HCT116 (cell line): ENCODE results near the gene VTI1B. TPM values are rescaled to one million over a fixed set of nuclear protein-coding genes. Genes with fewer than 3 reads are reported as not detected.
A peak's percentile ranks its signal among the peaks of the same experiment; 100 is the strongest.

Source experiments
- ATAC-seq: fragments of 200-7000 bp; cut with Tn5 transposase; 2 replicates; pipeline ENCODE4 v1.9.1; 2020; ENCODE audit warnings: mild to moderate bottlenecking, moderate library complexity
- BruUV-seq: library from RNA; stranded (reverse); fragments of 400-500 nt; replicated peaks from 2 replicates; lab custom pipeline; 2021; lab: Mats Ljungman, UMichigan
- CTCF ChIA-PET: fragments of 300-600 bp; sonication (Branson Sonifier 250); formaldehyde crosslinking; loops from one replicate; lab custom pipeline; 2021; ENCODE audit warnings: antibody characterized with exemption; lab: Charles Lee
- POLR2A ChIA-PET: fragments of 300-600, 350-600 bp; sonication (Branson Sonifier 250); formaldehyde crosslinking; loops from one replicate; lab custom pipeline; 2021; ENCODE audit warnings: antibody characterized with exemption; lab: Charles Lee
- RAD21 ChIA-PET, 2 experiments: fragments of 300-600 bp; sonication (Branson Sonifier 250); formaldehyde crosslinking; loops; one replicate each; lab custom pipeline; 2023; ENCODE audit warnings: low total read pairs in 2 of 2; ENCODE audit not compliant: uncharacterized antibody in 2 of 2, unreplicated experiment in 2 of 2, low non-redundant PET in 1 of 2; lab: Charles Lee
- DNase-seq: peaks from one replicate; pipeline ENCODE4 v3.0.0-alpha.2; 2010; ENCODE audit warnings: low read depth, low spot score
- H2AFZ ChIP-seq: fragments of 200-600 bp; shearing (Covaris generic), sonication (generic); 2 replicates; pipeline ENCODE4 v1.6.1; 2017; ENCODE audit warnings: low read depth, mixed run types, mixed read lengths, antibody characterized with exemption, low read length; ENCODE audit not compliant: poor library complexity, severe bottlenecking
- H3K27ac ChIP-seq: 2 replicates; pipeline ENCODE4 v1.5.1; 2012; ENCODE audit warnings: low read depth, low read length
- H3K27me3 ChIP-seq: fragments of 200-600 bp; sonication (generic); 2 replicates; pipeline ENCODE4 v1.6.1; 2016; ENCODE audit warnings: mixed run types, low read length, mixed read lengths; ENCODE audit not compliant: insufficient read depth
- H3K36me3 ChIP-seq, 2 experiments: fragments of 200-500 bp in 1 of 2; fragments of 200-600 bp in 1 of 2; sonication (Bioruptor generic) in 1 of 2; sonication (generic) in 1 of 2; 2 replicates each; pipeline versions ENCODE4 v1.5.1 to v1.6.1; 2014 to 2016; ENCODE audit warnings: low read length in 2 of 2, inconsistent platforms in 1 of 2, mixed read lengths in 1 of 2, mixed run types in 1 of 2; ENCODE audit not compliant: insufficient read depth in 2 of 2, control insufficient read depth in 1 of 2
- H3K4me1 ChIP-seq, 2 experiments: fragments of 200-600 bp in 1 of 2; sonication (generic) in 1 of 2; 2 replicates each; pipeline versions ENCODE4 v1.5.1 to v1.6.1; 2012 to 2017; ENCODE audit warnings: low read length in 2 of 2, inconsistent platforms in 1 of 2, mild to moderate bottlenecking in 1 of 2, mixed read lengths in 1 of 2, mixed run types in 1 of 2, moderate library complexity in 1 of 2; ENCODE audit not compliant: insufficient read depth in 2 of 2, control insufficient read depth in 1 of 2
- H3K4me2 ChIP-seq: fragments of 200-600 bp; sonication (generic); 2 replicates; pipeline ENCODE4 v1.6.1; 2017; ENCODE audit warnings: mixed run types, low read length, mixed read lengths
- H3K4me3 ChIP-seq, 2 experiments: fragments of 200-600 bp in 1 of 2; sonication (generic) in 1 of 2; replicated peaks in 1 of 2; 2 replicates each; pipeline ENCODE4 v1.5.1; 2011 to 2016; ENCODE audit warnings: low read length in 2 of 2, control low read depth in 1 of 2, low read depth in 1 of 2, mild to moderate bottlenecking in 1 of 2, mixed read lengths in 1 of 2, mixed run types in 1 of 2
- H3K79me2 ChIP-seq: fragments of 200-600 bp; sonication (generic); 2 replicates; pipeline ENCODE4 v1.6.1; 2017; ENCODE audit warnings: mild to moderate bottlenecking, mixed run types, low read length, moderate library complexity, mixed read lengths; ENCODE audit not compliant: insufficient read depth
- H3K9ac ChIP-seq: fragments of 200-600 bp; sonication (generic); 2 replicates; pipeline ENCODE4 v1.6.1; 2016; ENCODE audit warnings: low read length, mixed read lengths
- H3K9me2 ChIP-seq: fragments of 200-600 bp; sonication (generic), shearing (Covaris generic); 2 replicates; pipeline ENCODE4 v1.6.1; 2017; ENCODE audit warnings: mixed run types, mild to moderate bottlenecking, moderate library complexity; ENCODE audit not compliant: insufficient read depth
- H3K9me3 ChIP-seq, 2 experiments: fragments of 200-500 bp in 1 of 2; fragments of 200-600 bp in 1 of 2; sonication (Bioruptor generic) in 1 of 2; sonication (generic) in 1 of 2; 2 replicates each; pipeline ENCODE4 v1.6.1; 2014 to 2017; ENCODE audit warnings: low read length in 2 of 2, mixed read lengths in 2 of 2, inconsistent platforms in 1 of 2, low read depth in 1 of 2, mild to moderate bottlenecking in 1 of 2, mixed run types in 1 of 2, moderate library complexity in 1 of 2; ENCODE audit not compliant: control insufficient read depth in 1 of 2, insufficient read depth in 1 of 2
- H4K20me1 ChIP-seq: fragments of 200-600 bp; sonication (generic), shearing (Covaris generic); 2 replicates; pipeline ENCODE4 v1.6.1; 2017; ENCODE audit warnings: mixed run types, mild to moderate bottlenecking, moderate library complexity; ENCODE audit not compliant: insufficient read depth
- ATF3 ChIP-seq: IDR thresholded peaks from 2 replicates; pipeline ENCODE4 v1.6.1; 2012
- CEBPB ChIP-seq: IDR thresholded peaks from 2 replicates; pipeline ENCODE4 v1.6.1; 2012; ENCODE audit warnings: low read depth
- EGR1 ChIP-seq: IDR thresholded peaks from 2 replicates; pipeline ENCODE4 v1.6.1; 2012; ENCODE audit warnings: low read depth
- ELF1 ChIP-seq: IDR thresholded peaks from 2 replicates; pipeline ENCODE4 v1.6.1; 2012; ENCODE audit warnings: low read depth, borderline replicate concordance
- JUND ChIP-seq: IDR thresholded peaks from 2 replicates; pipeline ENCODE4 v1.6.1; 2012
- MAX ChIP-seq: IDR thresholded peaks from 2 replicates; pipeline ENCODE4 v1.6.1; 2012
- POLR2A ChIP-seq: IDR thresholded peaks from 2 replicates; pipeline ENCODE4 v1.7.0; 2011; ENCODE audit warnings: borderline replicate concordance; ENCODE audit not compliant: insufficient read depth, insufficient read length; ENCODE audit errors: extremely low read depth
- POLR2AphosphoS5 ChIP-seq: IDR thresholded peaks from 2 replicates; pipeline ENCODE4 v1.6.1; 2011; ENCODE audit warnings: mild to moderate bottlenecking, low read depth, low read length, moderate library complexity
- SIN3A ChIP-seq: IDR thresholded peaks from 2 replicates; pipeline ENCODE4 v1.6.1; 2012; ENCODE audit warnings: low read depth
- YY1 ChIP-seq: IDR thresholded peaks from 2 replicates; pipeline ENCODE4 v1.6.1; 2011; ENCODE audit warnings: low read length, low read depth, moderate library complexity, mild to moderate bottlenecking; ENCODE audit not compliant: insufficient replicate concordance; ENCODE audit errors: extremely low read depth
- ZNF274 ChIP-seq: fragments of 200-500 bp; sonication (Bioruptor generic); IDR thresholded peaks from 2 replicates; pipeline ENCODE4 v1.6.1; 2014; ENCODE audit warnings: mild to moderate bottlenecking, low read depth, low read length, inconsistent platforms
- intact Hi-C: fragments of 100-400 bp; cut with micrococcal nuclease; formaldehyde crosslinking; loops from 2 replicates; pipeline ENCODE4 v1.10.0; 2022
- total RNA-seq: library from RNA; stranded (reverse); gene quantifications from one replicate; pipeline ENCODE4 v1.2.1, GENCODE V29; 2021; ENCODE audit not compliant: unreplicated experiment
- TF ChIP-seq, protein P1 (sequence below): IDR thresholded peaks from 2 replicates; pipeline ENCODE4 v1.6.1; 2011; ENCODE audit warnings: mild to moderate bottlenecking, low read length, moderate library complexity; ENCODE audit not compliant: insufficient replicate concordance; ENCODE audit errors: extremely low read depth

The VTI1B gene
- total RNA-seq, 1 experiment from 2014 or later = 86.3 TPM

GRCh38 chr14:67620217-67620785 is 54.1 kb downstream of the VTI1B start:
- ATAC-seq (no peak), DNase-seq (no peak)
- ChIA-PET RAD21 (interaction anchor here in 1 of 2 experiments (2.8 kb wide), 1 partner anchor 47 kb away, joined by 11 read pairs; no protein-coding TSS in a partner anchor), CTCF (interaction anchor here (1.1 to 3.4 kb wide), 3 partner anchors 47 to 193 kb away, joined by 5 to 10 read pairs (median 5); no protein-coding TSS in a partner anchor), POLR2A (interaction anchor here (0.9 to 1.2 kb wide), 2 partner anchors 21 to 75 kb away, joined by 3 to 4 read pairs; partner anchors contain the start of genes PIGH and RDH11)
- Histone ChIP-seq H3K4me3 (peak overlapping the region; percentile 52 to 66), H3K36me3 (no peaks in the 10 kb centered on the region), H3K27ac (no peak overlapping the region), H3K4me2 (peak overlapping the region; percentile 97), H3K4me1 (peaks cover 15 to 32% of the 10 kb centered on the region in 2 experiments), H4K20me1 (no peaks in the 10 kb centered on the region), H3K27me3 (no peaks in the 10 kb centered on the region), H3K9me2 (no peaks in the 10 kb centered on the region), H3K79me2 (no peaks in the 10 kb centered on the region), H3K9ac (peak overlapping the region; percentile 56), H2AFZ (no peak overlapping the region), H3K9me3 (no peaks in the 10 kb centered on the region)
- intact Hi-C loops = no loop called here
- TF ChIP-seq CEBPB (no peak), POLR2AphosphoS5 (no peak), ELF1 (no peak), POLR2A (no peak), MAX (no peak)
- TSS peak; percentile 60 for BruUV-seq

DNA sequence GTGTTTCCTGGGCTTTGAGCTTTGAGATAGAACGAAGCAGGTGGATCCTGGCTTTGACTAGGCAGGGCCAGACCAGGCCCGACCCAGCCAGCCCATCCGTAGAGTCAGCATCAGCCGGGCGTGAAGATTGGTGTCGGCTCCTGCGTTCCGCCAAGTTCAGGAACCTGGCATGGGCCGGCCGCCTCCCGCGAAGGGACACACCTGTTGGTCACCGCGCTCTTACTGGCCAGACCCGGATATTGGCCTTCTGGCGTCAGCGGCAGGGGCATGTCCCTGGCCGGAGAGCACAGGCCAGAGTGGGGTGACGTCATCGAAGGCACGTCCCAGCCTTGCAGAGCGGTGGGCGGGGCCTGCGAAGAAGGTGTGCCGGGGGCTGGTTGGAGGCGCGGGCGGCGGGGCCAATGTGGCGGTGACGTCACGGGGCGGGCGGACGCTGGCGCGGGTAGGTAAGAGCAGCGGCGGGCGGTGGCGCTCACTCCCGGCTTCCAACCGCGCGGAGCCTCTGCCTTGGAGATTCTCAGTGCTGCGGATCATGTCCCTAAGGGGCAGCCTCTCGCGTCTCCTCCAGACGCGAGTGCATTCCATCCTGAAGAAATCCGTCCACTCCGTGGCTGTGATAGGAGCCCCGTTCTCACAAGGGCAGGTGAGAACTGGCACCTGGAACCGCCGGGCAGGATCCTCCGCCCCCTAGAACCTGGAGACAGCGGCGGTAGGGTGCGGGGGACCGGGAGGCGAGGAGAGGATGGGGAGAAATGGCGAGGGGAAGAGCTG is 54.8 kb downstream of the VTI1B start, which contains the start of gene ARG2:
Gene ARG2, plus strand, starts transcription at position 475 of the 771 bp plus-strand sequence. Its CDS starts 58 bp downstream, at position 533.
- Histone ChIP-seq H3K27ac (no peak within 1 kb of the TSS), H3K79me2 (no peaks in the 10 kb centered on the region)
- peak; percentile 95 for ATAC-seq
- TF ChIP-seq YY1 = no peak
- TF ChIP-seq ZNF274 = no peak
- TF ChIP-seq CEBPB = no peak
- peak; percentile 65 for TF ChIP-seq ATF3
- peak; percentile 76 for TF ChIP-seq JUND
- TF ChIP-seq, protein P1, sequence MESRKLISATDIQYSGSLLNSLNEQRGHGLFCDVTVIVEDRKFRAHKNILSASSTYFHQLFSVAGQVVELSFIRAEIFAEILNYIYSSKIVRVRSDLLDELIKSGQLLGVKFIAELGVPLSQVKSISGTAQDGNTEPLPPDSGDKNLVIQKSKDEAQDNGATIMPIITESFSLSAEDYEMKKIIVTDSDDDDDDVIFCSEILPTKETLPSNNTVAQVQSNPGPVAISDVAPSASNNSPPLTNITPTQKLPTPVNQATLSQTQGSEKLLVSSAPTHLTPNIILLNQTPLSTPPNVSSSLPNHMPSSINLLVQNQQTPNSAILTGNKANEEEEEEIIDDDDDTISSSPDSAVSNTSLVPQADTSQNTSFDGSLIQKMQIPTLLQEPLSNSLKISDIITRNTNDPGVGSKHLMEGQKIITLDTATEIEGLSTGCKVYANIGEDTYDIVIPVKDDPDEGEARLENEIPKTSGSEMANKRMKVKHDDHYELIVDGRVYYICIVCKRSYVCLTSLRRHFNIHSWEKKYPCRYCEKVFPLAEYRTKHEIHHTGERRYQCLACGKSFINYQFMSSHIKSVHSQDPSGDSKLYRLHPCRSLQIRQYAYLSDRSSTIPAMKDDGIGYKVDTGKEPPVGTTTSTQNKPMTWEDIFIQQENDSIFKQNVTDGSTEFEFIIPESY = no peak
- TF ChIP-seq ELF1 = no peak; the same call in 1 of the 2 replicates
- TF ChIP-seq SIN3A = peak; percentile 96
- TF ChIP-seq EGR1 = no peak

More for the DNA sequence above, 54.8 kb downstream of the VTI1B start, which contains the start of gene ARG2:
- Histone ChIP-seq H3K4me2 (peak within 1 kb of the TSS; percentile 97), H3K9me2 (no peaks in the 10 kb centered on the region), H4K20me1 (no peaks in the 10 kb centered on the region), H3K4me3 (peak within 1 kb of the TSS; percentile 52 to 66), H2AFZ (peak within 1 kb of the TSS; percentile 71), H3K4me1 (peaks cover 15 to 32% of the 10 kb centered on the region in 2 experiments), H3K9ac (peak within 1 kb of the TSS; percentile 56), H3K27me3 (no peaks in the 10 kb centered on the region), H3K9me3 (no peaks in the 10 kb centered on the region), H3K36me3 (no peaks in the 10 kb centered on the region)
- ChIA-PET CTCF (interaction anchor here (0.7 to 3.4 kb wide), 8 partner anchors 15 to 192 kb away, joined by 3 to 36 read pairs (median 5); no protein-coding TSS in a partner anchor), RAD21 (interaction anchor here (0.8 to 2.8 kb wide), 4 partner anchors 48 to 85 kb away, joined by 4 to 11 read pairs (median 6); no protein-coding TSS in a partner anchor), POLR2A (interaction anchor here (0.9 to 1.6 kb wide), 4 partner anchors 20 to 85 kb away, joined by 3 to 4 read pairs (median 4); partner anchors contain the start of genes PIGH and RDH11)
- peak; percentile 98 for DNase-seq
- no TSS peak for BruUV-seq
- intact Hi-C loops = loop anchor here (2.0 kb wide), 2 partner anchors 75 to 85 kb away; partner anchors contain the start of gene RDH11
